SW 1271 (cell line): ENCODE data around the gene RASA3.

Experiments used
- DNase-seq, 2 experiments: peaks; one replicate each; lab custom pipeline; 2025; lab: John Stamatoyannopoulos, UW

RASA3 gene

GRCh38 chr13:113936166-113936965 lies 196.1 kb downstream of the RASA3 start:
- DNase-seq, result no peak

GRCh38 chr13:113935001-113935844 lies 197.2 kb downstream of the RASA3 start:
- DNase-seq, result no peak

- DNase-seq, result no peak
Observed at GRCh38 chr13:113934576-113934975, 197.8 kb downstream of the RASA3 start.

- no peak for DNase-seq
Observed at GRCh38 chr13:113933901-113934300, 198.5 kb downstream of the RASA3 start.

GRCh38 chr13:113931841-113932459 lies 200.5 kb downstream of the RASA3 start:
- no peak for DNase-seq

- no peak for DNase-seq
Observed at GRCh38 chr13:113930671-113931637, 201.5 kb downstream of the RASA3 start.

GRCh38 chr13:113929628-113930615 lies 202.5 kb downstream of the RASA3 start:
- no peak for DNase-seq

GRCh38 chr13:113928685-113929627 lies 203.5 kb downstream of the RASA3 start:
- no peak for DNase-seq
